COR-L47 (cell line): ENCODE results near the gene AGPAT3.

Experiments
- DNase-seq: peaks from one replicate; lab custom pipeline; 2025; lab: John Stamatoyannopoulos, UW

Gene AGPAT3

DNA sequence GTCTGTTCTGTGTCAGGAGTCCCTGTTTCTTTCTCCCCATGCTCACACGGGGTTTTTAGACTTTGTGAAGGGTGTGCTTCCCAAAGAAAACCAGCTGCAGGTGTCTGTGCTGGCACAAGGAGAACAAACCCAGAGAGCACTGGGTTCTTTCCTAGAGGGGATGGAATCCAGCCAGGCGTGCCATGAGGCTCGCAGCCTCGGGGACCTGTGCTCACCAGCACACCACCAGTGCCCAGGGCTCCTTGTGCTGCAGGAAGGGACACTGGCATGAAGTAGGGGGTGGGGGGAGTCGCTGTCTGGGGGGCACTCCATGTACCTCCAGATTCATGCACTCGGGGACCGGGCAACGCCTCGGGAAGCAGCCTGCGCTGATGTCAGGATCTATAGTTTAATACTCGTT, 57.9 kb downstream of the AGPAT3 start:
- no peak for DNase-seq

DNA sequence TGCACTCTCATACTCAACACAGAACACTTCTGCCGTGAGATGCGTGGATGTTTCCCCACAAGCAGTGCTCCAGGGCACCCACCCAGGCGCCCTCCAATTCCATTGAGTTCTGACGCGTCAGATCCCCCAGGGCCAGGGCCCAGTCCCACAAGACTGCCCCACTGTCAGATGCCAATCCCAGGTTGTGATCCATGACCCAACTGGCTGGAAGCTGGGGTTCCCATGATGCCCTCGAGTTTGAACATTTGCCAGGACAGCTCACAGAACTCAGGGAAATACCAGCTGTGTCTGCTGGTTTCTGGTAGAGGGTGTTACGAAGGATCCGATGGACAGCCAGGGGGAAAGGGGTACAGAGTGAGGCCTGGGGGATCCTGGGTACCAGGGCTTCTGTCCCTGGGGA, 58.4 kb downstream of the AGPAT3 start:
- DNase-seq = no peak

DNA sequence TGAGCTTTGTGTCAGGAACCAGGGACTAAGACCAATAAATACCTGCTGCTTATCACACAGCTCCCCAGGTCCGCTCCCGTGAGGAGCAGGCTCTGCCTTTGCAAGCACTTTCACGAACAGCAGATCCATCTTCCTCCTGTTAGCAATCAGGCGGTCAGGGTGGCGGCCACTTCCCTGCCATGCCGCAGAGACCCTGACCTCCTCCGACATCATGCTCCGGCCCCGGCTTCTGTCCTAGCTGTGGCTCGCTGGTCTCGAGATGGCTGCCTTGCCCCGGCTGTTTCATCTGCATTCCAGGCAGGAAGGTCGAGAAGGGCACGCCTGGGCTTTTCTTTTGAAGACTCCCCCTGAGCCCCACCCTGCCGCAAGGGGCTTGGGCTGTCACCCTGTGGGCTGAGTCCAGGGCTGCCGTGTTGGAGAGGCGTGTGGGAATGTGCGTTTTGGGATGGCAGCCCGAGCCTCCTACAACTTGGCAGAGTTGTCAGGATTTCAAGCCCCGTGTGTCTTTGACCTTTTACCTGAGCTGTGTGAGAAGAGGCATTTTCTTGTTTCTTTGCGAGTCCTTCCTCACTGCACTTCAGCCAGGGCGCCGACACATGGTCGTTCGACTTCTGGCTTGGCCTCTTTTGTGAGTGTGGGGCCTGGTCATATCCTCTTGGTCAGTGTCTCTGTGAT, 59.5 kb downstream of the AGPAT3 start:
- DNase-seq = no peak

GRCh38 chr21:43925096-43925481, 60.1 kb downstream of the AGPAT3 start:
- DNase-seq = no peak

- no peak for DNase-seq
Measured at GRCh38 chr21:43925609-43926008, 60.6 kb downstream of the AGPAT3 start.

- DNase-seq = no peak
Measured at GRCh38 chr21:43926196-43926595, 61.2 kb downstream of the AGPAT3 start.

DNA sequence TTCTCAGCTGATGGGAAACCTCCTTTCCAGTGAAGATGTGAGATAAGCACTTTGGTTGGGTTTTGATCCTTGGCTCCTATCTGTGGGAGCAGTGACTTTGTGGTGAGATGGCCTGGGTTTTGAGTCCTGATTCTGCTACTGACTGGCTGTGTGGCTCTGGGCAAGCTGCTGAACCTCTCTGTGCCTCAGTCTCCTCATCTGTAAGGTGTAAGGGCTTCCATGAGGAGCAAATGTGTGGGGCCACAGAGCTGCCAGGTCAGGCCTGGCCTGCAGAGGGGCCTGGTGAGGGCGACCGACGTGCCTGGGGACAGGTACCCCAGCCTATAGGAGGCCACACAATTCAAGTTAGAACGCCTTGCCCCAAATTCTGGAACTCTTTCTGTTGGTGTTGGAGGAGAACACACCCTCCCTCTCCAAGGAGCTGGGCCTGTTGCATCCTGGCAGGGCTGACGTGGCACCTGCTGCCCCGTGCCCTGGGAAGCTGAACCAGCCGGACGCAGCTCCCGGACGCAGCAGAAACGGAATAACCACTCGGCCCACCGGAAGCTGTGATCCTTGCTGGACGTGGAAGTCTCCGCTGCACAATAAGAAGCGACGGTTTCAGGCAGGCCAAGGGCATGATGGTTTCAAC, 62.7 kb downstream of the AGPAT3 start:
- DNase-seq = no peak

- DNase-seq = no peak
Measured at GRCh38 chr21:43928222-43929125, 63.5 kb downstream of the AGPAT3 start.

DNA sequence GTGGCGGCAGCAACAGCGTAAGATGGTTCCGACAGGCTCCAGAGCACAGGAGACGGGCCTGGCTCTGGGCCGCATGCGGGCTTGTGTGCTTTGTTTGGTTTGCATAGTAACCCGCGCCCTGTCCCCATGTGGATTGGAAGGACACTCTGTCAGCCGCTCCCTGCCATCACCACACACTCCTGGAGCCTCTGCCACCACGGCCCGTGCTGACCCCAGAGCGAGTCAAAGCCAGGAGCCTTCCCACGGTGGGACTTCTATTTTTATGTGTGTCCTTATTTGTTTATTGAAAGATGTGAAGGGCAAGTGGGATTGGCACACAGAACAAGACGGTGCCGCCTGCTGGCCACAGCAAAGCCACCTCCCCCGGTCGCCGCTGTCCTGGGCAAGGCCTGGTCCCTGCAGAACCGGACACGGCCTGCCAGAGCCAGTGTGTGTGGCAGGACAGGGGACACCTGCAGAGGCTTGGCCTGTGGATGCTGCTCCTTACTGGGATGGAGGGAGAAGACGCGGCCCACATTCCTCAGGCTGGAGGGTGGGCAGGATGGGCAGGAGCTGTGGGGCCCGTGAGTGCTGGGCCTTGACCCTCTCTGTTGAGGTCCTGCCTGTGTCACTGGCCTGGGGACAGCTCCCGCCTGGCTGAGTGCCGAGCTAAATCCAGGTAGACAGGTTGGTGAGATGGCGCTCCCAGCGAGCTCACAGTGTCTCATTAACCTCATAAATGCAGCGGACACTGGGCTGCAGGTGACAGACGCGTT, 64.4 kb downstream of the AGPAT3 start:
- no peak for DNase-seq

- no peak for DNase-seq
Measured at GRCh38 chr21:43930074-43930847, 65.2 kb downstream of the AGPAT3 start.

GRCh38 chr21:43930848-43931375, 65.9 kb downstream of the AGPAT3 start:
- no peak for DNase-seq

GRCh38 chr21:43931489-43931888, 66.5 kb downstream of the AGPAT3 start:
- no peak for DNase-seq

- no peak for DNase-seq
Measured at GRCh38 chr21:43932005-43932404, 67.0 kb downstream of the AGPAT3 start.

DNA sequence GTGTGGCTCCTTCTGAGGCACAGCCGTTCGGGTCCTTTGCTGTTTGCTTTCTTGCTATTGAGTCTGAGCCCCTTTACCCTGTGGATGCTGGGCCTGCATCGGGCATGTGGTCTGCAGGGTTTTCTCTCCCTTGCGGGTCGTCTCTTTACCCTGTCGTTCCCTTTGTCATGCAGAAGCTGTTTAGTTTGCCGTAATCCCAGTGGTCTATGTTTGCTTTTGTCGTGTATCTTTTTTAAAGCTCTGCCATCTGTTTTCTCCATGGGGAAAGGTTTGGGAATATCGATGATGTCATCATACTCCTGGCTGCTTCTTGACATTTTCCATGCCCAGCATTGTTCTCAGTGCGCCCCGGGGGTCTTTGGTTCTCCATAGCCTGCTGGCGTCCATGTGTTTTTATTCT, 68.2 kb downstream of the AGPAT3 start:
- no peak for DNase-seq

DNA sequence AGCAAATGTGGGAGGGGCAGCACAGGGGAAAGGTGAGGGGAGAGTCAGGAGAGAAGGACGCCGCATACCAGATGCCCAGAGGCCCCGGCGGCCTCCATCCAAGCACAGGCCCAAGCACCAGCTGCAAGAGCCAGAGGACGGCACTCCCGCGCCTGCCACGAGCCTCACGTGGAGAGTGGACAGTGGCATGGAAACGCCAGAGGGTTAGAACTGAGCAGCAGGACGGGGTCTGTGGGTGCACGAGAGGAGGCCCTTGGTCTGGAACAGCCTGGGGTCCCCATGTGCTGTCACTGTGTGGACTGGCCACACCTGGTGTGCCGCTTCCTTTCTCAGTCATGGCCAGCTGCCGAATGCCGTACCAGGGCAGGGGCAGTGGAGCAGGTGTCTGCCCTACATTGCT, 68.7 kb downstream of the AGPAT3 start:
- DNase-seq = no peak

DNA sequence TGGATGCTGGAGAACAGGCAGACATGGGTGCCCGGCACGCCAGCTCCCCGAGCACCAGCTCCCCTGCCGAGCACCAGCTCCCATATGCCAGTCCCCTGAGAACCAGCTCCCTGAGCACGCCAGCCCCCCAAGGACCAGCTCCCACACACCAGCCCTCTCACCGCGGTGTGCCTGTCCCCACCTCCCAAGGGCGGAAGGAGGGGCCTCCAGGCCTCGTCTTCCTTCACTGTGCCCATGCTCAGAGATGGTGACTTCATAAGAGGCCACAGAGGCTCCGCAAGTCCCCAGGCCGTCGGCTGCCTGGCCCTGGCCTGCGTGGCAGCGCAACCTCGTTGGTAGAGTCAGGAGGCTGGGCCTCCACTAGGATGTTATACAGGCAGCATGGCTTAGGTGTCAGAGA, 69.1 kb downstream of the AGPAT3 start:
- DNase-seq = no peak

GRCh38 chr21:43934716-43935705, 70.0 kb downstream of the AGPAT3 start:
- DNase-seq = no peak

- no peak for DNase-seq
Measured at GRCh38 chr21:43935711-43936110, 70.7 kb downstream of the AGPAT3 start.

DNA sequence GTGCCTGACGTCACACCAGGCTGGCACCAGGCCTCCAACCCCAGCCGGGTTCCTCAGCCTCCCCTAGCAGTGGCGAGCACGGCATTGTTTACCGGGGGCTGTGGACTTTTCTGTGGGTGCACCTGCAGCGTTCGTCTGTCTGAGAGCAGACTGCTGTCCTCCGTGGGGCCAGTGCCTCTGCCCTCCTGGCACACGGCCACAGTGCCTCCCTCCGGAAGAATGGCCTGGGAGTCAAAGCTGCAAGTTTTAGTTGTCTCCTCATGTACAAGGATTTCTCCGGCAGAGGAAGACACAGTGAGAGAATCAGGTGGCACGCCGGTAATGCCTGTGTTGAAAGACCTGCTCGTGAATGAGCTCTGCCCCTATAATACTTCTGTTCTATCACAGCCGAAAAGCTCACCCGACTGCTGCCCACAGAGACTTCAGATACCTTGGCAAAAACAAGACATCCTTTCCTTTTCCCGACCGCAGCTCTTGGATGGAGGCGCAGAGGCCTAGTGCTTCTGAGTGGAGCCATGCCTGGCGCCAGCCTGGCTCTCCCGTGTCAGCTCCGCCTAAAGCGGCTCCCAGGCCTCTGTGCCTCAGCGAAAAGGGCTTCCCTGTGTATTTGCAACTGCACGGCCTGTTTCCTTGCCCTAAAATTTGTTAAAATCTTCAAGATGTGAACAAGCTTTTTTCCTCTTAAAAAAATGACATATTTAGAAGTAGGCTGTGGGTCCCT, 71.4 kb downstream of the AGPAT3 start:
- DNase-seq = no peak
